HUES6 (cell line): ENCODE data around the gene BIK.
A peak's percentile ranks its signal among the peaks of the same experiment; 100 is the strongest.

Experiments used
- H3K27ac ChIP-seq: 2 replicates; pipeline ENCODE4 v1.7.0; 2013; ENCODE audit warnings: low read depth, mild to moderate bottlenecking, low read length, inconsistent platforms
- H3K27me3 ChIP-seq: 2 replicates; pipeline ENCODE4 v1.6.1; 2013; ENCODE audit warnings: low read length; ENCODE audit not compliant: control insufficient read depth, insufficient read depth
- H3K36me3 ChIP-seq: 2 replicates; pipeline ENCODE4 v1.6.1; 2013; ENCODE audit warnings: low read length; ENCODE audit not compliant: control insufficient read depth, insufficient read depth
- H3K4me1 ChIP-seq: 2 replicates; pipeline ENCODE4 v1.6.1; 2013; ENCODE audit warnings: low read length; ENCODE audit not compliant: control insufficient read depth, insufficient read depth
- H3K4me3 ChIP-seq: 2 replicates; pipeline ENCODE4 v1.5.1; 2013; ENCODE audit warnings: low read depth, low read length
- H3K9ac ChIP-seq: one replicate; pipeline ENCODE4 v1.6.1; 2013; ENCODE audit warnings: mild to moderate bottlenecking, low read length
- H3K9me3 ChIP-seq: 2 replicates; pipeline ENCODE4 v1.6.1; 2013; ENCODE audit warnings: low read depth, low read length; ENCODE audit not compliant: control insufficient read depth, insufficient read depth

Gene BIK, protein sequence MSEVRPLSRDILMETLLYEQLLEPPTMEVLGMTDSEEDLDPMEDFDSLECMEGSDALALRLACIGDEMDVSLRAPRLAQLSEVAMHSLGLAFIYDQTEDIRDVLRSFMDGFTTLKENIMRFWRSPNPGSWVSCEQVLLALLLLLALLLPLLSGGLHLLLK

DNA sequence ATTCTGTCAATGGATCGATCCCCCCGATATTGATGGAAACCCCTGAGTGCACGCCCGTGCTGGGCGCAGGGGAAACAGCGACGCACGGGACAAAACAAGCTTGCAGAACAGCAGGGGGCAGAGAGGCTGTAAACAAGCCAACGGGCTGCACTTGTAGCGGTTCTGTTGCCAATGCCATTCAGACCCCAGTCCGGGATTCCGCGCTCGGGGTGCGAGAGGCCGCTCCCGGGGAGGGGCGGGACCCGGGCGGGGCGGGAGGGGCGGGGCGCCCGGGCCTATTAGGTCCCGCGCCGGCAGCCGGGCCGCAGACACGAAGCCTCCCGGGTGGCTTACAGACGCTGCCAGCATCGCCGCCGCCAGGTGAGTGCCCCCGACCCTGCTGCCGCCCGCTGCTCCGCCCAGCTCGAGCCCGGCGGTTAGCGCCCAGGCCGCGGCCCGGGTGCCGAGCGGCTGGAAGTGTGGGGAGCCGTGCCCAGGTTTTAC lies at the start of gene BIK:
Gene BIK (plus strand): TSS at position 307 of the 483 bp plus-strand sequence. CDS start 13,273 bp downstream, outside the sequence.
- Histone ChIP-seq H3K27me3 (peaks cover 65% of the 10 kb centered on the region), H3K4me1 (peaks cover 10% of the 10 kb centered on the region), H3K36me3 (no peaks in the 10 kb centered on the region), H3K9me3 (no peaks in the 10 kb centered on the region), H3K9ac (peak within 1 kb of the TSS; percentile 17), H3K4me3 (peak within 1 kb of the TSS; percentile 62), H3K27ac (no peak within 1 kb of the TSS)

DNA sequence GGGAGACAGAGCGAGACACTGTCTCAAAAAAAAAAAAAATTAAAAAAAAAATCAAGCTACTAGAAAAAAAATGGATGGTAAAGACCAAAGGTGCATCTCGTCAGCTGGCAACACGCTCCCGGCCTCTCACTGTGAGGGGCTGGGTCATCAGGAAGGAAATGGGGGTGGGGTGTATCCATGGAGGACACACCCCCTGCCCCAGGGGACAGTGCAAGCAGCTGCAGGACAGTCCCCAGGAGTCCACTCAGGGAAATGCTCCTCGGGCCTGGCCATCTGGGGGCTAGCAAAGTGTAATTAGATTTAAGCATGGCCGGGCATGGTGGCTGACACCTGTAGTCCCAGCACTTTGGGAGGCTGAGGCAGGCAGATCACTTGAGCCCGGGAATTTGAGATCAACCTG lies 44.4 kb upstream of the BIK start:
- no peaks in the 10 kb centered on the region for H3K27me3 ChIP-seq
- no peak overlapping the region for H3K27ac ChIP-seq
- no peak overlapping the region for H3K9ac ChIP-seq
- H3K4me1 ChIP-seq = no peaks in the 10 kb centered on the region
- H3K4me3 ChIP-seq = no peak overlapping the region
- H3K9me3 ChIP-seq = no peaks in the 10 kb centered on the region
- peaks cover 3% of the 10 kb centered on the region for H3K36me3 ChIP-seq

DNA sequence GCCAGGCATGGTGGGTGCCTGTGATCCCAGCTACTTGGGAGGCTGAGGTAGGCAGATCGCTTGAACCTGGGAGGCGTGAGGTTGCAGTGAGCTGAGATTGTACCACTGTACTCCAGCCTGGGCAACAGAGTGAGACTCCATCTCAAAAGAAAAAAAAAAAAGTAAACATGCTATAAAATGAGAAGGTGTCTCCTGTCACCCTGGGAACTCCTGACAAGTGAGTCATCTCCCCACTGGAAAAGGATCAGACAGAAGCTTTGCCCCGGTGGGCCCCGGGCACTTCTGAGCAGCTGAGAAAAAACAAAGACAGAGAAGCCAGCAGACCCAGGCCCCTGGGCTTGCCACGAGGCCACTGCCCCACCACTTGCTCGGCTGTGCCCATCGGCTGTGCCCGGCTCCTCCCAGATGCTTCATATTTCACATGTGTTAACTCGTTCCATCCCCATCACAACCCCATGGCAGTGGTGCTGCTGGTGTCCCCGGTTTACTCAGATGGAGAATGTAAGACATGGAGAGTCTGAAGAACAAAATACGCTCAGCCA lies 43.6 kb upstream of the BIK start:
- no peak overlapping the region for H3K9ac ChIP-seq
- no peaks in the 10 kb centered on the region for H3K4me1 ChIP-seq
- H3K27me3 ChIP-seq = no peaks in the 10 kb centered on the region
- peaks cover 3% of the 10 kb centered on the region for H3K36me3 ChIP-seq
- H3K4me3 ChIP-seq = no peak overlapping the region
- no peaks in the 10 kb centered on the region for H3K9me3 ChIP-seq
- H3K27ac ChIP-seq = no peak overlapping the region

DNA sequence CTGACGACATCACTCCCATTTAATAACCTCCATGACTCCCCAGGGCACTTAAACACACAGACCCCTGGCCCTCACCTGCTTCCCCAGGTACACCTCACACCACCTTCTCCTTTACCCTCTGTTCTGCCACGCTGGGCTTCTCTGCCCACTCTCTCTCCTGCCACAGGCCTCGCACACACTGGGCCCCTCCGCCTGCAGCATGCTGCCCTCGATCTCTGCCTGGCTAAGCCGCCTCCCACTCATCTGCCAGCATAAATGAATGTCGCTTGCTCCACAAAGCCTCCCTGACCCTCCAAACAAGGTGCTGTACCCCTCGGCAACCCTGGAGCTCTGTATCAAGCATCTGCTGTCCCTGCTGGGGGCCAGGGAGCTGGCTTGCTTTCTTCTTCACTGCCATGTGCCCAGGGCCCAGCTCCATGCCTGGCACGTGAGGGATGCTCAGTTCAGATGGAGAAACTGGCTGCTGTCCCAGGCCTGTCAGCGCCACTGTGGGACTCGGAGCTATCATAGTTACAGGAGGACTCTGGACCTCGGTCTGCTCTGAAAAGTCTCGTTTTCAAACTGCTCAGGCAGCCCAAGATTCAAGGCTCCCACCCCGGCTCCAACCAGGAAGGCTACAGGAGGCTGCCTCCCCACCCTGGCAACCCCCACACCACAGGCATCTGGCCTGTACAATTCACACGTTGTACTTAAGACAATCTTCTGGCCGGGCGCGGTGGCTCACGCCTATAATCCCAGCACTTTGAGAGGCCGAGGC lies 33.3 kb upstream of the BIK start:
- no peak overlapping the region for H3K4me3 ChIP-seq
- H3K36me3 ChIP-seq = no peaks in the 10 kb centered on the region
- H3K27ac ChIP-seq = no peak overlapping the region
- H3K27me3 ChIP-seq = no peaks in the 10 kb centered on the region
- no peak overlapping the region for H3K9ac ChIP-seq
- H3K9me3 ChIP-seq = no peaks in the 10 kb centered on the region
- no peaks in the 10 kb centered on the region for H3K4me1 ChIP-seq

DNA sequence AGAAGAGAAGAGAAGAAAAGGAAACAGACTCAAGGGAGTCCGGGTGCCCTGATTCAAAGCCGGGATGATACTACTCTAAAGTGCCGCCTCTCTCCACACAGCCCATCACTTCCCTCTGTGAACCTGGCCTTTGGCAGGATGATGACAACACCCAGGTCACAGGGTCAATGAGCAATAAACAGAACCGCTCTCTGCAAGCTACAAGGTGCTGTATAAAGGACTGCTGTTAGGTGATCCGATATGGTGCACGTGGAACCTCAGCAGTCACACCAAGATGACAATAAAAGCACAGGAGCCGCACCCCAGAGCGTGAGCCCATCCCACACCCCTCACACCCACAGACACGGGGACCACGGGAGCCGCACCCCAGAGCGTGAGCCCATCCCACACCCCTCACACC lies 32.0 kb upstream of the BIK start:
- H3K27me3 ChIP-seq = no peaks in the 10 kb centered on the region
- no peaks in the 10 kb centered on the region for H3K4me1 ChIP-seq
- H3K36me3 ChIP-seq = no peaks in the 10 kb centered on the region
- H3K9me3 ChIP-seq = no peaks in the 10 kb centered on the region
- H3K4me3 ChIP-seq = no peak overlapping the region
- H3K27ac ChIP-seq = no peak overlapping the region
- no peak overlapping the region for H3K9ac ChIP-seq

DNA sequence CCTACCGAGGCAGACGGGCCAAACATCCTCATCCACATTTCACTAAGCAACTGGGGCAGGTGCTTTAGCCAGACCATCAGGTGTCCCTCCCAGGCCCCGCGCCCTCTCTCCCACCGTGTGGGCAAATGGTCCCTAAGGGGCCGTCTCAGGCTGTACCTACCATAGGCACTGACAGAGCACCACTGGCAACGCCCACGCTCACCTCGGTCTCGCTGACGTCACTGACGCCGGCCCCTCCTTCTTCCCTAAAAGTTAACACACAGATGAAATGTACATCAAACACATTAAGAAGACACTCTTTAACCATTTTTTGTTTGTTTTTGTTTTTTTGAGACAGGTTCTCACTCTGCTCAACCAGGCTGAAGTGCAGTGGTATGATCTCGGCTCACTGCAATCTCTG lies 30.8 kb upstream of the BIK start:
- Histone ChIP-seq H3K4me1 (no peaks in the 10 kb centered on the region), H3K4me3 (no peak overlapping the region), H3K27me3 (no peaks in the 10 kb centered on the region), H3K36me3 (no peaks in the 10 kb centered on the region), H3K9me3 (no peaks in the 10 kb centered on the region), H3K27ac (no peak overlapping the region), H3K9ac (no peak overlapping the region)

DNA sequence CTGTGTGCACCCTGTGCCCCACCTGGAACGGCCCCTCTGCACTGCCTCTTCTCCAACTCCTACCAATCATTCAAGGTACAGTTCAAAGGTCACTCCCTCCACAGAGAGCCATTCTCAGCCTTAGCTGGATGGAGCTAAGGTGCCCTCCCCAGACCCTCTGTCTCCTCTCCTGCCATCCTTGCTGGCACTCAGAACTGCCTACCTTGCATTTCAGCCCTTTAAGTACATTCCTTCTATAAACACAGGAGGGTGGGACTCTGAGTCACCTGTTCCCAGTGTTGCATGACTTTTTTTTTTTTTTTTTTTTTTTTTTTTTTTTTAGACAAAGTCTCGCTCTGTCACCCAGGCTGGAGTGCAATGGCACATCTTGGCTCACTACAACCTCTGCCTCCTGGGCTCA lies 29.9 kb upstream of the BIK start:
- Histone ChIP-seq H3K4me1 (no peaks in the 10 kb centered on the region), H3K9me3 (no peaks in the 10 kb centered on the region), H3K9ac (no peak overlapping the region), H3K27me3 (no peaks in the 10 kb centered on the region), H3K36me3 (no peaks in the 10 kb centered on the region), H3K4me3 (no peak overlapping the region), H3K27ac (no peak overlapping the region)

DNA sequence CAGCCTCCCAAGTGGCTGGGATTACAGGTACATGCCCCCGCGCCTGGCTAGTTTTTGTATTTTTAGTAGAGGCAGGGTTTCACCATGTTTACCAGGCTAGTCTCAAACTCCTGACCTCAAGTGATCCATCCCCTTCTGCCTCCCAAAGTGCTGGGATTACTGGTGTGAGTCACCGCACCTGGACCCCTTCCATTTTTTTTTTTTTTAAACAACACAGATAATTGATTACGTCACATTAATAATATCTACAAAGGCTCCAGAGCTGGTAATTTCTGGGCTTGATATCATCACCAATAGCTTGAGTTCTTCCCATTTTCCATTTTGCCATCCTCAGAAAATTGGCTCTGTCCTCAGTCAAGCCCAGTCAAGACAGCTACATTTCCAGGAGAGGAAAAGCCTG lies 28.6 kb upstream of the BIK start:
- H3K4me3 ChIP-seq = no peak overlapping the region
- no peaks in the 10 kb centered on the region for H3K27me3 ChIP-seq
- H3K27ac ChIP-seq = no peak overlapping the region
- no peaks in the 10 kb centered on the region for H3K9me3 ChIP-seq
- H3K36me3 ChIP-seq = no peaks in the 10 kb centered on the region
- H3K4me1 ChIP-seq = no peaks in the 10 kb centered on the region
- no peak overlapping the region for H3K9ac ChIP-seq

DNA sequence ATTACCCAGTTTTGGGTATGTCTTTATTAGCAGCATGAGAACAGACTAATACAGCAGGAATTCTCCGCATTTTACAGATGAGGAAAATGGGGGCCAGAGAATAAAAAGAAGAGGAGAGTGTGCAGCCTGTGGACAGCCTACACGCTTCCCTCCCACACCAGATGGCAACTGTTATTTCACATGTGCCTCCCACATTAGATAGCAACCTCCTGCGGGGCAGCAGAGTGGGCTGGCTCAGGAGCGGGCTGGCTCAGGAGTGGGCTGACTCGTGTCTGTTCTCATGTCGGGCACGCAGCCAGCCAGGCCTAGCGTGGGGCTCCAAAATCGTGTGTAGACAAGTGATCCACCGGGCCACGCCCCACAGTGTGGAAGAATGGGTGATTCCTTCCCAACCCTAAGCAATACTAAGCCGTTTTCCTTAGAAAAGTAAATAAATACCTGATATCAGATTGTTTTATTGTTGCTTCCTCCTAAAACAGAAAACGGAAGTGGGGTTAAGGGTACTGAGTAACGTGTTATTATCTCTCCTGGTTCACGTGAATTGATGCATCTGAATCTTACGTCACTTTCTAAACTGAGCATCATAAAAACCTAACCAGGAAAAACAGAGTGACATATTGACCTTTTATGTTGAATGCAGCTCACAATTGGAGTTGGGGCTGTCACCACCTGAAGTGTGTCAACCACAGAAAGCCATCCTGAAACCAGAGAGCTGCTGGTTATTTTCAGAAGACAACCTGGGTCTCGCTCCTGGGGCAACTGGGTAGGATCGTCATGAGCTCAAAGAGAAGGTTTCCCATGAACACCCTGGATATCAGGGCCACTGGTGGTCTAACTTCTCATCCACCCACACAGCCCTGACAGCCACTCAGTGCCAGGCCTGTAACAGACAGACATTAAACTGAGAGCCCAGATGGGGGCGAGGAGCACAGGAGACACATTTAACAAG lies 24.6 kb upstream of the BIK start:
- no peak overlapping the region for H3K27ac ChIP-seq

DNA sequence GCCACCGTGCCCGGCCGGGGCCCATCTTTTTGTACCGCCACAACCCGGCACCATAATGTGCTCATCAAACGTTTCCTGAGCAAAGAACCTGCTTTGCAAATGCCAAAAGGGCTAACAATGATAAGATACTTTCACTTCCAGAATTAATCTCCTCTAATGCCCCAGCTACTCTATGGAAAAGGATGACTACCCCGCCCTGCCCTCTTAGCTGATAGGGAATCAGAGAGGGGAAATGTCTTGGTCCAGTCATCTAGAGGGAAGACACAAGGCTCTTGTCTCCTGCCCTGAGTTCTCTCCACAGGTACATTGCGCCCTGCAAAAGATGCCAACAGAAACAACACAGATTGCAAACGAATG lies 21.9 kb upstream of the BIK start:
- no peaks in the 10 kb centered on the region for H3K27me3 ChIP-seq
- H3K4me1 ChIP-seq = no peaks in the 10 kb centered on the region
- no peaks in the 10 kb centered on the region for H3K9me3 ChIP-seq
- H3K4me3 ChIP-seq = peak overlapping the region; percentile 73
- H3K36me3 ChIP-seq = no peaks in the 10 kb centered on the region
- no peak overlapping the region for H3K27ac ChIP-seq
- peak overlapping the region; percentile 66 for H3K9ac ChIP-seq

More for the DNA sequence above, 24.6 kb upstream of the BIK start:
- Histone ChIP-seq H3K36me3 (no peaks in the 10 kb centered on the region), H3K4me1 (no peaks in the 10 kb centered on the region), H3K4me3 (no peak overlapping the region), H3K9ac (no peak overlapping the region), H3K27me3 (no peaks in the 10 kb centered on the region), H3K9me3 (no peaks in the 10 kb centered on the region)
